A673 (cell line): ENCODE results near the gene PODXL. TPM values are rescaled to one million over a fixed set of nuclear protein-coding genes. Genes with fewer than 3 reads are reported as not detected.
A peak's percentile ranks its signal among the peaks of the same experiment; 100 is the strongest.

Experiments used
- BruUV-seq: library from RNA; stranded (reverse); fragments of 400-500 nt; replicated peaks from 2 replicates; lab custom pipeline; 2021; lab: Mats Ljungman, UMichigan
- CTCF ChIA-PET: fragments of 300-600 bp; sonication (Branson Sonifier 250); formaldehyde crosslinking; loops from one replicate; lab custom pipeline; 2022; ENCODE audit warnings: antibody characterized with exemption; lab: Charles Lee
- POLR2A ChIA-PET: fragments of 300-600 bp; sonication (Branson Sonifier 250); formaldehyde crosslinking; loops from one replicate; lab custom pipeline; 2022; ENCODE audit warnings: antibody characterized with exemption; ENCODE audit not compliant: low non-redundant PET; lab: Charles Lee
- DNase-seq: peaks from one replicate; pipeline ENCODE4 v3.0.0-alpha.2; 2015; ENCODE audit warnings: low spot score
- H3K27ac ChIP-seq: fragments of 200-600 bp; sonication (generic); 2 replicates; pipeline ENCODE4 v1.5.1; 2016; ENCODE audit warnings: mixed run types, low read depth, mild to moderate bottlenecking, mixed read lengths, antibody characterized with exemption, low read length; ENCODE audit not compliant: poor library complexity, severe bottlenecking
- H3K27me3 ChIP-seq: fragments of 200-600 bp; sonication (generic); replicated peaks from 2 replicates; pipeline ENCODE4 v1.6.1; 2017; ENCODE audit warnings: mixed run types, low read depth, mild to moderate bottlenecking, mixed read lengths, antibody characterized with exemption, low read length; ENCODE audit not compliant: insufficient read depth, poor library complexity
- H3K36me3 ChIP-seq: fragments of 200-600 bp; sonication (generic); 2 replicates; pipeline ENCODE4 v1.6.1; 2016; ENCODE audit warnings: mixed run types, mild to moderate bottlenecking, mixed read lengths, antibody characterized with exemption, low read length; ENCODE audit not compliant: insufficient read depth, poor library complexity, severe bottlenecking
- H3K4me1 ChIP-seq: fragments of 200-600 bp; sonication (generic); 2 replicates; pipeline ENCODE4 v1.6.1; 2017; ENCODE audit warnings: mixed run types, mild to moderate bottlenecking, mixed read lengths, antibody characterized with exemption, low read length; ENCODE audit not compliant: insufficient read depth, poor library complexity, severe bottlenecking
- H3K4me3 ChIP-seq: fragments of 200-600 bp; sonication (generic); 2 replicates; pipeline ENCODE4 v1.5.1; 2016; ENCODE audit warnings: low read depth, mixed run types, mild to moderate bottlenecking, mixed read lengths, low read length; ENCODE audit not compliant: poor library complexity, severe bottlenecking
- H3K9me3 ChIP-seq: fragments of 200-600 bp; sonication (generic); 2 replicates; pipeline ENCODE4 v1.6.1; 2016; ENCODE audit warnings: mixed run types, low read depth, mild to moderate bottlenecking, mixed read lengths, antibody characterized with exemption, low read length; ENCODE audit not compliant: poor library complexity, severe bottlenecking
- EZH2 ChIP-seq: fragments of 200-600 bp; sonication (generic); IDR thresholded peaks from 2 replicates; pipeline ENCODE4 v1.6.1; 2017; ENCODE audit warnings: borderline replicate concordance, low read depth, mild to moderate bottlenecking, mixed read lengths, antibody characterized with exemption, low read length; ENCODE audit not compliant: poor library complexity, severe bottlenecking
- intact Hi-C: fragments of 100-400 bp; cut with micrococcal nuclease; formaldehyde crosslinking; loops from one replicate; pipeline ENCODE4 v1.10.0; 2022; ENCODE audit not compliant: unreplicated experiment
- total RNA-seq: library from RNA; stranded (reverse); gene quantifications from 2 replicates; pipeline ENCODE4 v1.2.3, GENCODE V29; 2021
- TF ChIP-seq, protein P1 (sequence below): fragments of 300-800, 200-600 bp; sonication (generic); conservative IDR thresholded peaks from 2 replicates; pipeline ENCODE4 v1.5.1; 2017; ENCODE audit warnings: low read depth, mild to moderate bottlenecking, antibody characterized with exemption, low read length, moderate library complexity, mixed read lengths

Gene PODXL
- total RNA-seq, 1 experiment from 2014 or later = 22.1 TPM

- no peaks in the 10 kb centered on the region for H3K36me3 ChIP-seq
- H3K4me1 ChIP-seq = peaks cover 7% of the 10 kb centered on the region
- ChIA-PET POLR2A (no interaction called here), CTCF (no interaction called here)
- no peak overlapping the region for H3K4me3 ChIP-seq
- H3K27me3 ChIP-seq = no peaks in the 10 kb centered on the region
- TF ChIP-seq EZH2 = no peak
- TF ChIP-seq, protein P1, sequence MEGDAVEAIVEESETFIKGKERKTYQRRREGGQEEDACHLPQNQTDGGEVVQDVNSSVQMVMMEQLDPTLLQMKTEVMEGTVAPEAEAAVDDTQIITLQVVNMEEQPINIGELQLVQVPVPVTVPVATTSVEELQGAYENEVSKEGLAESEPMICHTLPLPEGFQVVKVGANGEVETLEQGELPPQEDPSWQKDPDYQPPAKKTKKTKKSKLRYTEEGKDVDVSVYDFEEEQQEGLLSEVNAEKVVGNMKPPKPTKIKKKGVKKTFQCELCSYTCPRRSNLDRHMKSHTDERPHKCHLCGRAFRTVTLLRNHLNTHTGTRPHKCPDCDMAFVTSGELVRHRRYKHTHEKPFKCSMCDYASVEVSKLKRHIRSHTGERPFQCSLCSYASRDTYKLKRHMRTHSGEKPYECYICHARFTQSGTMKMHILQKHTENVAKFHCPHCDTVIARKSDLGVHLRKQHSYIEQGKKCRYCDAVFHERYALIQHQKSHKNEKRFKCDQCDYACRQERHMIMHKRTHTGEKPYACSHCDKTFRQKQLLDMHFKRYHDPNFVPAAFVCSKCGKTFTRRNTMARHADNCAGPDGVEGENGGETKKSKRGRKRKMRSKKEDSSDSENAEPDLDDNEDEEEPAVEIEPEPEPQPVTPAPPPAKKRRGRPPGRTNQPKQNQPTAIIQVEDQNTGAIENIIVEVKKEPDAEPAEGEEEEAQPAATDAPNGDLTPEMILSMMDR = no peak
- DNase-seq = no peak
- no peaks in the 10 kb centered on the region for H3K9me3 ChIP-seq
- BruUV-seq = no TSS peak
- H3K27ac ChIP-seq = no peak overlapping the region
- intact Hi-C loops = no loop called here
Observed at GRCh38 chr7:131504157-131504899, 52.1 kb downstream of the PODXL start.

GRCh38 chr7:131503639-131504038 is 52.8 kb downstream of the PODXL start:
- no TSS peak for BruUV-seq
- Histone ChIP-seq H3K9me3 (no peaks in the 10 kb centered on the region), H3K27me3 (no peaks in the 10 kb centered on the region), H3K36me3 (no peaks in the 10 kb centered on the region), H3K4me3 (no peak overlapping the region), H3K27ac (no peak overlapping the region), H3K4me1 (peaks cover 7% of the 10 kb centered on the region)
- intact Hi-C loops = no loop called here
- CTCF ChIA-PET = no interaction called here
- no peak for DNase-seq
- POLR2A ChIA-PET = no interaction called here
- TF ChIP-seq, protein P1 = no peak
- no peak for TF ChIP-seq EZH2

DNA sequence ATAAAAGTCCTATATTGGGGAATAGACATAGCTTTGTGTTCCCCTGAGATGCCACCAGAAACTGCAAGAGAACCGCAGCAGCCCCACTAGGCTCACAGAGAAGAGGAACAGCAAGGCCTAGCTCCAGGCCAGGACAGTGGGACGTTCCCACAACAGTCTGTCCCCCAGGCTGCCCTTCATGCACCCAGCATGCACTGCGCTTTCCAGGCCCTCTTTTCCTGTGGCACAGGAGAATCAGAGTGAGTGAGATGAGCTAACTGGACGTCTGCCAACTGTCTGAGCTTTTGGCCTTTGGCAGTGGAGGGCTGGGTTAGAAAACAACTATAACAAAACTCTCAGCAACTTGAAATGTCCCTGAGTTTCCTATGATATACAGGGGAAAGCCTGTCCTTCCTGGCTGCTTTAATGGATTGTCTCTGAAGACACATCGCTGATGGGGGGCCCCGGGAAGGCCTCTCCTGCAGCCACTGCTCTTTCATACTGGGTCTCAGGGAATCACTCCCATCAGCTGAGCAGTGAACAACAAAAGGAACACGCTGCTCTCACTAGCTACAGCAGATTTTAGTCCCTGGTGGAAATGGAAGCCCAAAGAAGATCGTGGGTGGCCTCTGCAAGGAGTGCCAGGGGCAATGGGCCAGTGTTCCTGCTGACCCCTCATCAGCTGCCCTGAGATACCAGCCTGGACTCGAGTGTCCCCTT is 53.5 kb downstream of the PODXL start:
- H3K36me3 ChIP-seq = peaks cover 2% of the 10 kb centered on the region
- no peaks in the 10 kb centered on the region for H3K9me3 ChIP-seq
- TF ChIP-seq EZH2 = no peak
- TF ChIP-seq, protein P1 = no peak
- no peak overlapping the region for H3K4me3 ChIP-seq
- peak overlapping the region; percentile 49 for H3K27ac ChIP-seq
- peak; percentile 52 for DNase-seq
- intact Hi-C loops = no loop called here
- ChIA-PET CTCF (no interaction called here), POLR2A (interaction anchor here (0.7 kb wide), 1 partner anchor 24 kb away, joined by 3 read pairs; no protein-coding TSS in a partner anchor)
- H3K27me3 ChIP-seq = no peaks in the 10 kb centered on the region
- peaks cover 7% of the 10 kb centered on the region for H3K4me1 ChIP-seq
- no TSS peak for BruUV-seq
